K562 (cell line): ENCODE measurements around the gene TMEM60. TPM values are rescaled to one million over a fixed set of nuclear protein-coding genes. Genes with fewer than 3 reads are reported as not detected.

Experiments used
- ATAC-seq: fragments of 200-7000 bp; cut with Tn5 transposase; 3 replicates; pipeline ENCODE4 v1.9.1; 2020; ENCODE audit warnings: moderate library complexity
- BruUV-seq: library from RNA; stranded (reverse); fragments of 400-500 nt; replicated peaks from 2 replicates; lab custom pipeline; 2021; lab: Mats Ljungman, UMichigan
- CTCF ChIA-PET: fragments of 300-600 bp; formaldehyde crosslinking; extraction: SDS; loops from one replicate; lab custom pipeline; 2021; ENCODE audit warnings: low intra/inter-chr PET ratio; lab: Yijun Ruan, JAX
- POLR2A ChIA-PET: fragments of 300-600, 350-650 bp; sonication (Branson Sonifier 250); formaldehyde crosslinking; extraction: SDS; loops from one replicate; lab custom pipeline; 2021; ENCODE audit warnings: antibody characterized with exemption, inconsistent platforms; lab: Yijun Ruan, JAX
- DNase-seq, 4 experiments: peaks; one replicate each; pipeline versions ENCODE4 v3.0.0 to v3.0.0-alpha.2; 2011 to 2018; ENCODE audit warnings: low spot score in 3 of 4, mixed read lengths in 3 of 4; ENCODE audit errors: extremely low read depth in 1 of 4
- FAIRE-seq: peaks from 2 replicates; lab custom pipeline; 2011; peaks lifted over from hg19 to GRCh38; lab: Jason Lieb, UNC
- H2AFZ ChIP-seq: 2 replicates; pipeline ENCODE4 v1.6.0; 2011; ENCODE audit warnings: low read depth, low read length, control low read depth, inconsistent platforms
- H3K27ac ChIP-seq: fragments of 200-600 bp; 3 replicates; pipeline ENCODE4 v1.8.0; 2011; ENCODE audit warnings: low read depth, mild to moderate bottlenecking, control low read depth, inconsistent platforms, low read length, moderate library complexity, mixed read lengths; ENCODE audit errors: extremely low read depth
- H3K27me3 ChIP-seq, 2 experiments: fragments of 300-600 bp in 1 of 2; 2 replicates in 1 of 2; 3 replicates in 1 of 2; pipeline versions ENCODE4 v1.6.0 to v1.8.0; 2011; ENCODE audit warnings: inconsistent platforms in 2 of 2, low read length in 2 of 2, mild to moderate bottlenecking in 1 of 2, mixed read lengths in 1 of 2, moderate library complexity in 1 of 2; ENCODE audit not compliant: control insufficient read depth in 2 of 2, insufficient read depth in 2 of 2
- H3K36me3 ChIP-seq: fragments of 300-600 bp; 3 replicates; pipeline ENCODE4 v1.8.0; 2011; ENCODE audit warnings: mild to moderate bottlenecking, low read length, inconsistent platforms; ENCODE audit not compliant: control insufficient read depth, insufficient read depth
- H3K4me1 ChIP-seq, 2 experiments: fragments of 200-600 bp in 1 of 2; replicated peaks in 1 of 2; 2 replicates in 1 of 2; 3 replicates in 1 of 2; pipeline versions ENCODE4 v1.5.1 to v1.8.0; 2011; ENCODE audit warnings: inconsistent platforms in 2 of 2, low read length in 2 of 2, mild to moderate bottlenecking in 1 of 2, mixed read lengths in 1 of 2, moderate library complexity in 1 of 2; ENCODE audit not compliant: control insufficient read depth in 2 of 2, insufficient read depth in 2 of 2
- H3K4me2 ChIP-seq: 2 replicates; pipeline ENCODE4 v1.6.1; 2011; ENCODE audit warnings: low read length, control low read depth, inconsistent platforms, mixed read lengths; ENCODE audit not compliant: insufficient read depth
- H3K4me3 ChIP-seq: fragments of 200-600 bp; sonication (generic), shearing (Covaris generic); 2 replicates; pipeline ENCODE4 v1.5.1; 2016; ENCODE audit warnings: control low read depth, inconsistent platforms
- H3K79me2 ChIP-seq: fragments of 200-600 bp; 3 replicates; pipeline ENCODE4 v1.8.0; 2011; ENCODE audit warnings: low read length, inconsistent platforms; ENCODE audit not compliant: control insufficient read depth, insufficient read depth
- H3K9ac ChIP-seq, 2 experiments: 2 replicates each; pipeline versions ENCODE4 v1.6.0 to v1.6.1; 2011; ENCODE audit warnings: low read depth in 2 of 2, low read length in 2 of 2, control low read depth in 1 of 2, inconsistent platforms in 1 of 2, mild to moderate bottlenecking in 1 of 2, mixed read lengths in 1 of 2; ENCODE audit not compliant: insufficient read depth in 1 of 2
- H3K9me1 ChIP-seq: one replicate; pipeline ENCODE4 v1.6.0; 2011; ENCODE audit warnings: inconsistent platforms, mild to moderate bottlenecking, low read length, moderate library complexity; ENCODE audit not compliant: control insufficient read depth, insufficient read depth
- H3K9me3 ChIP-seq: replicated peaks from 2 replicates; pipeline ENCODE4 v1.5.1; 2011; ENCODE audit warnings: low read depth, low read length, inconsistent platforms; ENCODE audit not compliant: control insufficient read depth, insufficient read depth
- H4K20me1 ChIP-seq: replicated peaks from 2 replicates; pipeline ENCODE4 v1.6.1; 2011; ENCODE audit warnings: low read length, inconsistent platforms, mixed read lengths; ENCODE audit not compliant: control insufficient read depth, insufficient read depth
- ELK3 ChIP-seq: fragments of 450-650 bp; formaldehyde crosslinking; IDR thresholded peaks from 2 replicates; pipeline ENCODE4 v1.4.0; 2020; ENCODE audit warnings: mild to moderate bottlenecking
- HNRNPL ChIP-seq: fragments of 200-400 bp; formaldehyde crosslinking; IDR thresholded peaks from 2 replicates; pipeline ENCODE4 v1.6.1; 2017; ENCODE audit warnings: low read depth, mild to moderate bottlenecking, low read length
- NFXL1 ChIP-seq: fragments of 450-650 bp; formaldehyde crosslinking; IDR thresholded peaks from 2 replicates; pipeline ENCODE4 v1.4.0; 2021; ENCODE audit warnings: mild to moderate bottlenecking
- NKRF ChIP-seq: fragments of 450-650 bp; IDR thresholded peaks from 2 replicates; pipeline ENCODE4 v1.6.1; 2016; ENCODE audit warnings: borderline replicate concordance
- NR2F6 ChIP-seq: fragments of 450-650 bp; formaldehyde crosslinking; IDR thresholded peaks from 2 replicates; pipeline ENCODE4 v1.4.0; 2020; ENCODE audit warnings: mild to moderate bottlenecking
- PTBP1 ChIP-seq: fragments of 200-400 bp; formaldehyde crosslinking; IDR thresholded peaks from 2 replicates; pipeline ENCODE4 v1.6.1; 2017; ENCODE audit warnings: low read depth, low read length
- SMARCE1 ChIP-seq: fragments of 450-650 bp; IDR thresholded peaks from 2 replicates; pipeline ENCODE4 v1.7.1; 2016; ENCODE audit warnings: mild to moderate bottlenecking
- ZSCAN32 ChIP-seq: fragments of 450-650 bp; formaldehyde crosslinking; IDR thresholded peaks from 2 replicates; pipeline ENCODE4 v1.4.0; 2020; ENCODE audit warnings: mild to moderate bottlenecking, moderate library complexity
- WGBS: fragments of 100-300 bp; shearing (Covaris generic); methylation state at CpG from one replicate; pipeline ENCODE4 v1.1.6; 2016; ENCODE audit warnings: low coverage, mixed read lengths; ENCODE audit not compliant: insufficient coverage; ENCODE audit errors: missing lambda C conversion rate; 5-methylcytosine and 5-hydroxymethylcytosine counted together
- in situ Hi-C: fragments of 300-500 bp; cut with MboI; formaldehyde crosslinking; loops from 4 replicates; pipeline ENCODE4 v1.15.0; 2018; ENCODE audit warnings: inconsistent platforms, mixed read lengths
- intact Hi-C: fragments of 100-400 bp; cut with micrococcal nuclease; formaldehyde crosslinking; loops from 2 replicates; pipeline ENCODE4 v1.14.2; 2022
- polyA plus RNA-seq, 8 experiments: library from polyadenylated mRNA; depleted of rRNA in 4 of 8; stranded (reverse) in 5 of 8; unstranded in 3 of 8; fragments of >200 nt; fragmentation: Nextera tagmentation in 2 of 8; fragmentation: Illumina TruSeq in 1 of 8; extraction: Ambion mirVana in 2 of 8; extraction: Trizol in 1 of 8; gene quantifications; 2 replicates each; pipeline versions ENCODE4 v1.2.1 to v1.2.3, GENCODE V29; 2011 to 2014; ENCODE audit warnings: inconsistent platforms in 1 of 8, missing spikeins in 1 of 8
- total RNA-seq, 7 experiments: library from RNA; depleted of rRNA in 6 of 7; stranded (reverse); fragments of >200 nt in 6 of 7; fragmentation: Illumina TruSeq in 2 of 7; extraction: Trizol in 2 of 7; gene quantifications; 2 replicates each; pipeline versions ENCODE4 v1.2.1 to v1.2.3, GENCODE V29; 2011 to 2021; ENCODE audit warnings: low replicate concordance in 1 of 7

TMEM60 gene
- total and polyA plus RNA-seq, 9 of the 15 experiments (the other 6 are each of a cell fraction or from before 2014, with no cell fraction given): 12.5 to 140 (median 38.4) TPM

GRCh38 chr7:77833136-77833535 is 34.9 kb upstream of the TMEM60 start:
- Histone ChIP-seq H3K27ac (no peak overlapping the region), H3K4me3 (no peak overlapping the region), H3K9me1 (no peaks in the 10 kb centered on the region), H3K9me3 (no peaks in the 10 kb centered on the region), H3K36me3 (peaks cover 10% of the 10 kb centered on the region; the same call in 2 of the 3 replicates), H3K79me2 (peaks cover 90% of the 10 kb centered on the region), H3K4me1 (peaks cover 4 to 46% of the 10 kb centered on the region in 2 experiments), H2AFZ (no peak overlapping the region), H3K4me2 (no peak overlapping the region), H3K27me3 (no peaks in the 10 kb centered on the region), H4K20me1 (peaks cover 13% of the 10 kb centered on the region), H3K9ac (no peak overlapping the region)
- in situ Hi-C loops (no loop called here), intact Hi-C loops (loop anchor here (1.0 to 5.0 kb wide), 2 partner anchors 34 to 69 kb away; no protein-coding TSS in a partner anchor)
- no peak for FAIRE-seq
- ChIA-PET CTCF (no interaction called here), POLR2A (interaction anchor here (2.2 kb wide), 1 partner anchor 34 kb away, joined by 7 read pairs; the partner anchor contains the start of genes PHTF2 and TMEM60)
- BruUV-seq: no TSS peak
- no peak for ATAC-seq
- TF ChIP-seq ZSCAN32 (CRISPR knock-in tag): no peak
- TF ChIP-seq PTBP1: no peak
- TF ChIP-seq NKRF: no peak
- no peak for TF ChIP-seq SMARCE1
- no peak for TF ChIP-seq ELK3 (CRISPR knock-in tag)
- TF ChIP-seq NR2F6 (CRISPR knock-in tag): no peak
- TF ChIP-seq HNRNPL: no peak
- TF ChIP-seq NFXL1 (CRISPR knock-in tag): no peak
- no peak for DNase-seq
- WGBS: 100% methylated on average over 1 of the region's 1 CpG
